Activated T-helper 1 cell treated with anti-CD3 and anti-CD28 coated beads, Interleukin-12 subunit alpha, Interleukin-12 subunit beta, Interleukin-2, Interleukin-4 antibody, amounts not matched to agents 30 ng/mL and 10 ng/mL and 1 ng/mL, durations not matched to agents 14 hours and 24 hours and 36 hours (primary cell): ENCODE measurements around the gene PSMD5. TPM values are rescaled to one million over a fixed set of nuclear protein-coding genes. Genes with fewer than 3 reads are reported as not detected.

Experiments
- DNase-seq: peaks from one replicate; pipeline ENCODE4 v3.0.0; 2021; ENCODE audit warnings: low spot score
- H3K27ac Mint-ChIP-seq: one replicate; pipeline ENCODE4 v1.8.0; 2021; ENCODE audit warnings: mild to moderate bottlenecking, mixed read lengths
- H3K27me3 Mint-ChIP-seq: one replicate; pipeline ENCODE4 v1.8.0; 2022; ENCODE audit warnings: mild to moderate bottlenecking, moderate library complexity, mixed read lengths; ENCODE audit not compliant: insufficient read depth
- H3K36me3 Mint-ChIP-seq: one replicate; pipeline ENCODE4 v1.8.0; 2021; ENCODE audit warnings: low read depth, mixed read lengths
- H3K4me1 Mint-ChIP-seq: one replicate; pipeline ENCODE4 v1.8.0; 2021; ENCODE audit warnings: low read depth, mixed read lengths
- H3K4me3 Mint-ChIP-seq: one replicate; pipeline ENCODE4 v1.8.0; 2021; ENCODE audit warnings: mild to moderate bottlenecking, moderate library complexity, mixed read lengths
- H3K9me3 Mint-ChIP-seq: one replicate; pipeline ENCODE4 v1.8.0; 2021; ENCODE audit warnings: mixed read lengths
- intact Hi-C: fragments of 100-400 bp; cut with micrococcal nuclease; formaldehyde crosslinking; loops from one replicate; pipeline ENCODE4 v1.15.1; 2024
- total RNA-seq: library from RNA; stranded (reverse); gene quantifications from 2 replicates; pipeline ENCODE4 v1.2.3, GENCODE V29; 2022

The PSMD5 gene
- total RNA-seq, 1 donor from 2014 or later = 57.7 TPM

- Mint-ChIP-seq H3K36me3 (peaks cover 41% of the 10 kb centered on the region), H3K4me3 (no peak overlapping the region), H3K4me1 (peaks cover 20% of the 10 kb centered on the region), H3K27ac (no peak overlapping the region), H3K27me3 (no peaks in the 10 kb centered on the region), H3K9me3 (no peaks in the 10 kb centered on the region)
- DNase-seq = no peak
- intact Hi-C loops = no loop called here
These were observed 65.9 kb downstream of the PSMD5 start for GRCh38 chr9:120776788-120777187.

GRCh38 chr9:120775859-120776258 is 66.9 kb downstream of the PSMD5 start:
- Mint-ChIP-seq H3K36me3 (peaks cover 44% of the 10 kb centered on the region), H3K27me3 (no peaks in the 10 kb centered on the region), H3K9me3 (no peaks in the 10 kb centered on the region), H3K27ac (no peak overlapping the region), H3K4me3 (no peak overlapping the region), H3K4me1 (peaks cover 23% of the 10 kb centered on the region)
- intact Hi-C loops = no loop called here
- DNase-seq = no peak

- no peaks in the 10 kb centered on the region for H3K9me3 Mint-ChIP-seq
- intact Hi-C loops = loop anchor here (5.0 kb wide), 1 partner anchor 68 kb away; the partner anchor contains the start of gene PSMD5
- peaks cover 52% of the 10 kb centered on the region for H3K36me3 Mint-ChIP-seq
- no peak overlapping the region for H3K27ac Mint-ChIP-seq
- peaks cover 26% of the 10 kb centered on the region for H3K4me1 Mint-ChIP-seq
- H3K27me3 Mint-ChIP-seq = no peaks in the 10 kb centered on the region
- no peak for DNase-seq
- H3K4me3 Mint-ChIP-seq = no peak overlapping the region
These were observed 68.0 kb downstream of the PSMD5 start for GRCh38 chr9:120774719-120775118.

- Mint-ChIP-seq H3K4me1 (peaks cover 33% of the 10 kb centered on the region), H3K9me3 (no peaks in the 10 kb centered on the region), H3K4me3 (no peak overlapping the region), H3K27ac (no peak overlapping the region), H3K27me3 (no peaks in the 10 kb centered on the region), H3K36me3 (peaks cover 51% of the 10 kb centered on the region)
- intact Hi-C loops = loop anchor here (5.0 kb wide), 1 partner anchor 69 kb away; the partner anchor contains the start of gene PSMD5
- no peak for DNase-seq
These were observed 69.5 kb downstream of the PSMD5 start for GRCh38 chr9:120773256-120773655.

GRCh38 chr9:120770931-120771330 is 71.8 kb downstream of the PSMD5 start:
- Mint-ChIP-seq H3K36me3 (peaks cover 41% of the 10 kb centered on the region), H3K4me3 (no peak overlapping the region), H3K27ac (peak overlapping the region; percentile 72), H3K4me1 (peaks cover 35% of the 10 kb centered on the region), H3K27me3 (no peaks in the 10 kb centered on the region), H3K9me3 (no peaks in the 10 kb centered on the region)
- intact Hi-C loops = loop anchor here (5.0 kb wide), 1 partner anchor 71 kb away; the partner anchor contains the start of gene PSMD5
- DNase-seq = no peak

GRCh38 chr9:120768886-120769285 is 73.8 kb downstream of the PSMD5 start:
- Mint-ChIP-seq H3K4me3 (no peak overlapping the region), H3K9me3 (no peaks in the 10 kb centered on the region), H3K36me3 (peaks cover 31% of the 10 kb centered on the region), H3K4me1 (peaks cover 35% of the 10 kb centered on the region), H3K27me3 (no peaks in the 10 kb centered on the region), H3K27ac (peak overlapping the region; percentile 8)
- DNase-seq = no peak
- intact Hi-C loops = no loop called here

GRCh38 chr9:120768247-120768646 is 74.5 kb downstream of the PSMD5 start:
- no peaks in the 10 kb centered on the region for H3K27me3 Mint-ChIP-seq
- intact Hi-C loops = no loop called here
- H3K9me3 Mint-ChIP-seq = no peaks in the 10 kb centered on the region
- H3K4me1 Mint-ChIP-seq = peaks cover 35% of the 10 kb centered on the region
- no peak overlapping the region for H3K4me3 Mint-ChIP-seq
- no peak overlapping the region for H3K27ac Mint-ChIP-seq
- H3K36me3 Mint-ChIP-seq = peaks cover 31% of the 10 kb centered on the region
- DNase-seq = no peak

GRCh38 chr9:120767451-120767850 is 75.3 kb downstream of the PSMD5 start:
- peaks cover 35% of the 10 kb centered on the region for H3K4me1 Mint-ChIP-seq
- no peak overlapping the region for H3K4me3 Mint-ChIP-seq
- intact Hi-C loops = no loop called here
- H3K9me3 Mint-ChIP-seq = no peaks in the 10 kb centered on the region
- H3K27me3 Mint-ChIP-seq = no peaks in the 10 kb centered on the region
- no peak for DNase-seq
- H3K36me3 Mint-ChIP-seq = peaks cover 32% of the 10 kb centered on the region
- H3K27ac Mint-ChIP-seq = no peak overlapping the region

Other genes starting within 250 kb of the PSMD5 start
- 5.4 and 5.9 TPM in 2 replicates for gene MEGF9, start 128.5 kb downstream of the PSMD5 start, total RNA-seq
- 82.2 and 85.0 TPM in 2 replicates for gene FBXW2, start 49.5 kb downstream of the PSMD5 start, total RNA-seq
- gene PHF19, start 34.3 kb upstream of the PSMD5 start, total RNA-seq = 134 and 142 TPM in 2 replicates
- gene TRAF1, start 83.9 kb upstream of the PSMD5 start, total RNA-seq = 136 and 138 TPM in 2 replicates
- gene C5, start 207.4 kb upstream of the PSMD5 start, total RNA-seq = 1.2 and 1.9 TPM in 2 replicates
- gene CNTRL, start 232.0 kb upstream of the PSMD5 start, total RNA-seq = 69.9 and 74.2 TPM in 2 replicates